ENCODE data around the gene GLCE.
"Not testable (repeated sequence)": the region's sequence is repeated elsewhere in the genome, so short reads cannot be mapped to it uniquely, and the experiment has no call there.

Gene GLCE

GRCh38 chr15:69277316-69277715 is 116.9 kb downstream of the GLCE start:
- no peak for DNase-seq

GRCh38 chr15:69279636-69280035 is 119.2 kb downstream of the GLCE start:
- no peak for DNase-seq

GRCh38 chr15:69280783-69281182 is 120.3 kb downstream of the GLCE start:
- no peak for DNase-seq

- no peak for DNase-seq
Measured at GRCh38 chr15:69282104-69282743, 121.8 kb downstream of the GLCE start.

- DNase-seq, result no peak
Measured at GRCh38 chr15:69285834-69286233, 125.4 kb downstream of the GLCE start.

GRCh38 chr15:69288011-69288410 is 127.6 kb downstream of the GLCE start:
- DNase-seq, result no peak

GRCh38 chr15:69288531-69289341 is 128.3 kb downstream of the GLCE start:
- DNase-seq, result no peak

- no peak for DNase-seq
Measured at GRCh38 chr15:69289342-69290146, 129.1 kb downstream of the GLCE start.

GRCh38 chr15:69290346-69291164 is 130.1 kb downstream of the GLCE start:
- no peak for DNase-seq

GRCh38 chr15:69291651-69292050 is 131.2 kb downstream of the GLCE start:
- not testable (repeated sequence) for DNase-seq

- no peak for DNase-seq
Measured at GRCh38 chr15:69292826-69293420, 132.5 kb downstream of the GLCE start.

GRCh38 chr15:69293741-69294615 is 133.5 kb downstream of the GLCE start:
- DNase-seq, result no peak

- DNase-seq, result no peak
Measured at GRCh38 chr15:69296606-69297005, 136.2 kb downstream of the GLCE start.

GRCh38 chr15:69297642-69298353 is 137.4 kb downstream of the GLCE start:
- DNase-seq, result no peak

GRCh38 chr15:69298354-69298696 is 137.9 kb downstream of the GLCE start:
- no peak for DNase-seq

GRCh38 chr15:69298697-69299441 is 138.4 kb downstream of the GLCE start, which contains the start of gene PAQR5:
Gene PAQR5 (plus strand): TSS chr15:69298912. CDS start chr15:69360081, 61,169 bp downstream.
- no peak for DNase-seq

- no peak for DNase-seq
Measured at GRCh38 chr15:69299451-69299886, 139.0 kb downstream of the GLCE start.

GRCh38 chr15:69299943-69300588 is 139.6 kb downstream of the GLCE start:
- DNase-seq, result no peak

GRCh38 chr15:69301101-69301500 is 140.7 kb downstream of the GLCE start:
- not testable (repeated sequence) for DNase-seq

Data from midbrain (tissue), 1 donor.